Measurements from ENCODE around the gene VWA8.
A peak's percentile ranks its signal among the peaks of the same experiment; 100 is the strongest.

Gene VWA8

DNA sequence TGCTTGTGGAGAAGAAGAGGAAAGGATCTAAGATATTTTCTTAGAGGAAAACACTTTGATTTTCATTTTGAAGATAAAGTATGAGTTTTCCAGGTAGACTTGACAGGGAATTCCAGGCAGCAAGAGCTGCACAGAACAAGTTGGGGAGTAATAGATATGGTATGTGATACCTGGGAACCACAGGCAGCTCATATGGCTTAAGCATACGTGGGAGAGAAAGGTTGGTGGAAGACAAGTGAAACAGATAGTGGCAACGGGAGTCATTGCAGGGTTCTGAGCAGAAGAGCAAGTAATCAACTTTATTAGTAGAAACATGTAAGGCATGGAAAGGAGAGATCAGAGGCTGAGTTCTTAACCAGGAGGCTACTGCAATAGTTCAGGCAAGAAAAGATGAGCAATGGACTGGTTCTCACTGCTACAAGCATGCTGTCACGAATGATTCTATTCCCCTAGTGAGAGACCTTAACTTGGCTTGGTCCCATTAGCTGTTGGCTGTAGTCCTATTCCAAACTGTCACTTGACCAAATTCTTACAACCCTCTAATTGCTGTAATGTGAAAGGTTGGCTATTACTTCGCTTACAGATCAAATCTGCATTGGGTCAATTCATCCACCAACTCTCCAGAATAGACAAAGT lies 217.9 kb downstream of the VWA8 start:
- DNase-seq (ENCODE audit: low read depth): no peak

DNA sequence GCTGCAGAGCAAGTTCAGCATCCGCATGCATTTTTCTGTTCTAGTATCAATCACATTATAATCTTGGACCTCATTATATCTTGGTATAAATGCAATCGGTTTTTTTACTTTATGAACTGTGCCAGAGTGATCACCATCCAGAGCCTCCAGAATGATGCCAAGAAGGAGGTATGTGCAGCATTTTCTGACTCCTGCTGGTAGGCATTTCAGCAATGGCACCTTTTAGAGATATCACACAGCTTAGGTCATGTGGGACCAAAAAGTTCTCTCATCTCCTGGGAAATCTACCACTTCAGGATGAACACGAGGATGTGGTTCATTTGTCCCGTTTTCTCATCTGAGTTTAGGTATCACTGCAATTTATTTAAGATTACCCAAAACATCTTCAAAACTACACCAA lies 220.4 kb downstream of the VWA8 start:
- no peak for DNase-seq (ENCODE audit: low read depth)

DNA sequence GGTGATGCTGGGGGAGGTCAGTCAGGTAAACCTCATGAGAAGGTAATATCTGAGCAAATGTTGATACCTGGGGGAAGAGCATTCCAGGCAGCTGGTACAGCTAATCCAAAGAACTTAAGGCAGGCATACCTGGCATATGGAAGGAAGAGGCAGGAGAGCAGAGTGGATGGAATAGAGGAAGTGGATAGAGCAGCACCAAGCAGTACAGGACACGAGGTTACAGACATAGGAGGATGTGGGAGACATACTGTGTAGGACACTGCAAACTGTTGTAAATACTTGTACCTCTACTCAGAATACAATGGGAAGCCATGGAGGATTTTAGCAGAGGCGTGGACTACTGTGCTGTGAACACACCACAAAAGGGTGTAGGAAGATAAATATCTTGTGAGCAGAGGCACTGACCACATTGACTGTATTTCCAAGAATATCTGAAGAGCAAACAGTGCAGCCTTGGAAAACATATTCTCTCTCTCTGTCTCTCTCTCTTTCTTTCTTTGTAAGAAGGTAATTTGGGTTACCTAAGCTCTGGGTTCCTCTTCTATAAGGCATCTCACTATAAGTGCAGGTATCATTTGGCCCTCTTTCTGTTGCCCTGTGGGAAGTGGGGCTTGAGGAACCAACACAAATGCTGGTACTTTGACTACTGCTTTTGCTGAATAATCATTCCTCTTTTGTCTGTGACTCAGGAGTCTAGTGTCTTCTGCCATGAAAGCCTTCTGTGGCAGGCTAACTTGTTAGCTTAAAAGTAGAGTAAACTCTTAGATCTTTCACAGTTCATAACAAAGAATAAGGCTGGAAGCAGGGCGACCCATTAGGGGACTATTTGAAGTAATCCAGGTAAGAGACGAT lies 238.0 kb downstream of the VWA8 start:
- DNase-seq (ENCODE audit: low read depth): no peak

DNA sequence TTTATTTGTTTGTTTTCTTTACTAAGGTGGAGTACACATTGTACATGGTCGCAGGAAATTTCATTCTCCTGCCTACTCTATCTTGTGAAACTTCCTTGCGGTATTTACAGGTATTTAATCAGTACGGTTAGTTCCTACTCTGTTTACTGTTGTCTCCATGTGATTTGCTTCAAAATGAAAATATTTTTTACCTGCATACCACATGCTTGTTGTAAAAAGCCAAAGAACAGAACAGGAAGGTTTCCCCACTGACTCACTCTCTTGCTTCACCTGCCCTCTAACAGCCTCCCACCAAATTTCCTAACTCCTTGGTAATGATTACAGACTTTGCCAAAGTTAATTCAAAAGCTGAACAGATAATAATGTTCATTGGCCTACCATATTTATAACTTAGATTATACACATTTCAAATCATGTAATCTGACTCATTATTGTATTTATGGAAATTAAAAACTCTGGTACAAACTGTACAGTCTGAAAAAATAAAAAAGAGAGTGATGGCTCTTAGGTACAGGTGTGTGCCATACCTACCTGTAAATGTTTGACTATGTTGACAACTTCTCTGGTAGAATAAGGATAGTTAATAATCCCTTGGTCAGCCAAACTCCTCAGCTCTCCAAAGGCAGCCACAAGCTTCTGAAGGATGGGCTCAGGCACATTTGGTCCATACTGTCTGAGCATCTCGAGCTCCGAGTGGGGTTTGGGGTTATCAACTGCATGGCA lies 239.9 kb downstream of the VWA8 start:
- DNase-seq (ENCODE audit: low read depth): no peak

DNA sequence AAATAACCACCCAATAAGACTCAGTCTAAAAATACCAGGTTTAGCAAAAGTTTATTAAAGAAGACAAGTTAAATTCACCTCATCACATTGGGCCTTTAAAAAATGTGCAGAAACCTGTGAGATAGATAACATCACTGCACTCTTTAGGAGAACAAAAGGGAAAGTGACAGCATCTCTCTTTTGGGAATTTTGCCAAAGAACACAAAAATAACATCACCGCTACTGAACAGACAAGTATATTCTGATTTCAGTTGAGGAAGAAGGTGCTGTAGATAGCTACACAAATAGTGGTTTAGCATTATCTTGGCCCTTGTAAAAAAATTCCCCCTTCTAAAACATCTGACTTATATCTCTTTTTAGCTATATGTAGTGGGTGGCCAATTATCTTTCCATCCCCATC lies 244.7 kb downstream of the VWA8 start:
- DNase-seq (ENCODE audit: low read depth): no peak

DNA sequence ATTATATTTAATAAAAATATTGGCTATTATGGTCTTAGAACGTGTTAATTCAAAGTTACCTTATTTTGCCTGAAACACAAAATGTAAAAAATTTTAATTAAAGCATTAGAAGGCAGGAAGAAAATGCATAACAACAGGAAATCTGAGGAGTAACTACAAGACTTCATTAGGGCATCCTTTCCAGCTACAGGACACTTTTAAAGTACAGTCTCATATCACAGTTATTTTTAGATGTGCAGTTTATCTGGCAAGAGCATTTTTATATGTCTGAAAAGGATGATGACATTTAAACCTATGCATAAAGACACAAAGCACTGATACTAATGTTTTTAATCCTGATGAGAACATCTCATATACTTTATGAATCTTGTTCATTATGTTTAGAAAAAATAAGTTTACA lies 247.5 kb downstream of the VWA8 start:
- no peak for DNase-seq (ENCODE audit: low read depth)

DNA sequence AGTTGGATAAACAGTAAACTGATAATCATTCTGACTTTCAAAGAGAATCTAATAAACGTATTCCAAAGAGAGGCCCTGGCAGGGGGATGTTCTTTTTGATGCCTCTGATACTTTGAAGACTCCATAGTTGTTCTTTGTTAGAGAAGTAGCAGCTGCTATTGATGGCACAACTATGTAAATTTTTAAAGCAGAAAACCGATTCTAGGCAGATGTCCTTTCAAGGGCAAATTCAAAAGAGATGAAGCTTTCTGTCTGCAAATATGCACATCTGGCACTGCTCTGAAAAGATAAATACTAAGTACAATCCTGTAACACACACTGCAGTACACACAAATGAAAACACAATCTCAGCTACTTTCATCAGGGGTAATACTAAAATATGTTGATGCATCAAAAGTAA lies 250.1 kb downstream of the VWA8 start:
- no peak for DNase-seq (ENCODE audit: low read depth)

GRCh38 chr13:41709511-41709910 lies 251.4 kb downstream of the VWA8 start:
- no peak for DNase-seq (ENCODE audit: low read depth)

- DNase-seq (ENCODE audit: low read depth): no peak
Observed at GRCh38 chr13:41708713-41709112, 252.2 kb downstream of the VWA8 start.

DNA sequence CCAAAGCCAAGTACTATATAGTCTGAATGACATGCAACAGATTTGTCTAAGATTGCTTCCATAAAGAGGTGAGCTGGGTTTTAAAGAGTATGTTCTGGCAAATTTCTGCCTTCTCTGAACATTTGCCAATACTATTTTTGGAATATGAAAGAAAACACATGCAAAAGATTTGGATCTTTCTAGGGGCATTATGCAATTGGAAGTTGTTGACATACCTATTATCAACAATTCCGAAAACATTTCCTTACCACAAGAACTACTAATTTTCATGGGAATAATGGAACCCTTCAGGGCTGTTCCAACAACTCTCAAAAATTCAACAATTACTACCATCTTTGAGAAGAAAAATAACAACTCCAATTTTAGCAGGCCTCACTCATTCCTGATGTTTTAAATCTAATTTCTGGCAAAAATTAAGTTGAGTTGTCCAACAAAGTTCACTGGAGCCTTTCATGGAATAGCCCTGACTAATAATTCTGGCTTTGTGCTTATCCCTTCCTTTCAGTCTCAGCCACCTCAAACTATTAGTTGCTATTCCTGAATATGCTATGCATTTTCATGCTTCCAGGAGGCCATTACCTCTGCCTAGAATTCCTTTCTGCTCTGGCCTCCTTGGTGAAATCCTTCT lies 253.6 kb downstream of the VWA8 start:
- DNase-seq (ENCODE audit: low read depth): no peak

- no peak for DNase-seq (ENCODE audit: low read depth)
Observed at GRCh38 chr13:41706152-41706551, 254.8 kb downstream of the VWA8 start.

GRCh38 chr13:41702540-41702939 lies 258.4 kb downstream of the VWA8 start:
- DNase-seq (ENCODE audit: low read depth): no peak

GRCh38 chr13:41701676-41702075 lies 259.2 kb downstream of the VWA8 start:
- DNase-seq (ENCODE audit: low read depth): no peak

DNA sequence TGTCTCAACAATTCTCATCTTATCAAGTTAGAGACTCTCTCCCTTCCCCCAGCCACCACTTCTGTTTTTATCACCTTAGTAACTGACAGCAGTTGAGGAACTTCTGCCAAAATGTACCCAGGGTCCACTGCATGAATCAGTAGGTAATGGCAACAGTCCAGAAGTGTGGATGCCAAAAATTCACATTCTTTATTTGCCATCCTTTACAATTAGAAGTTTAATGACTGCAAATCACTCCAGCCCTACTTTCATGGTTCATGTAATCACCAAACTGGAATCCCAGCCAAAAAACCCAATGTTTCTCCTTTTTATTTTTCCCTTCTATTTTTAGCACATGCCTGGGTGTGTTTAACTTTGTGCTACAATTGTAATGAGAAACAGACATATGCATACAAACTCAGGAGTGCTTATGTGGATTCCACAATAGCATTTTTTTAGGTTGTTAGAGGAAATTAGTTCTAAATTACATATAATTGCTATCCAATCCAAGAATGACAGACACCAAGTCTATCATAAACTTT lies 260.1 kb downstream of the VWA8 start:
- DNase-seq (ENCODE audit: low read depth): peak; percentile 14

DNA sequence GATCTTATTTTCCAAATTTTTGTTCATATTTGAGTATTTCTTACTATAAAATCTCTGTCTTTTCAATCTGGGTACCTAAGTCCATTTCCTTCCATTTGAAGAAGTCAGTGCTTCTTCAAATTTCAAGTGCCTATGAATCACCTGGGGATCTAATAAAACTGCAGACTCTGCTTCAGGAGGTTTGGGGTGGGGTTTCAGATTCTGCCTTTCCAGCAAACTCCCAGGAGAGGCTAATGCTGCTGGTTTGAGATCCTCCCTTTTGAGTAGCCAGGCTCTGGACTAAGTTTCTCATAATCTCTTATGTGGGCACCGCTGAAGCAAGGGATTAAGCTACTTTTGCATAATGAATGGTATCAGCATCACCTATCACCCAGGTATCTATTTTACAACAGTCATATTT lies 261.1 kb downstream of the VWA8 start:
- no peak for DNase-seq (ENCODE audit: low read depth)

GRCh38 chr13:41697578-41697977 lies 263.3 kb downstream of the VWA8 start:
- DNase-seq (ENCODE audit: low read depth): no peak

GRCh38 chr13:41696163-41697003 lies 264.5 kb downstream of the VWA8 start:
- DNase-seq (ENCODE audit: low read depth): peak; percentile 50

- peak; percentile 72 for DNase-seq (ENCODE audit: low read depth)
Observed at GRCh38 chr13:41694545-41695301, 266.2 kb downstream of the VWA8 start.

DNA sequence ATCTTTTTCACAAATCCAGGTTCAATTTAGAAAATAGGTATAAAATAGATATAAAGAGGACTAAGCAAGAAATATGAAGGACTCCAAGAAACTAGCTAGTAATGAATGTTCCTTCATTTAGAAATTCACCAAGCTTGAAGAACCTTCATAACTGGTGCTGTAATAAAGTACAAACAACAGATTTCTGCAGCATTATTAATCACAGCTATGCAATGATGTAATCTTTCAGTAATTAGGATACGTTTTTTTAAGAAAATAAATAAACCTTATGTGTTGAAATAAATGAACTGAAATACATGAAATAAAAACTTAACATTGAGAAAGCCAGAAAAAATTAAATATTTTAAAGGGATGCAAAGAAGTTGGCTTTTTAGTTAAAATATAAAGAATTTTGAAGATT lies 267.5 kb downstream of the VWA8 start:
- no peak for DNase-seq (ENCODE audit: low read depth)

GRCh38 chr13:41691274-41691673 lies 269.6 kb downstream of the VWA8 start:
- DNase-seq (ENCODE audit: low read depth): no peak

DNA sequence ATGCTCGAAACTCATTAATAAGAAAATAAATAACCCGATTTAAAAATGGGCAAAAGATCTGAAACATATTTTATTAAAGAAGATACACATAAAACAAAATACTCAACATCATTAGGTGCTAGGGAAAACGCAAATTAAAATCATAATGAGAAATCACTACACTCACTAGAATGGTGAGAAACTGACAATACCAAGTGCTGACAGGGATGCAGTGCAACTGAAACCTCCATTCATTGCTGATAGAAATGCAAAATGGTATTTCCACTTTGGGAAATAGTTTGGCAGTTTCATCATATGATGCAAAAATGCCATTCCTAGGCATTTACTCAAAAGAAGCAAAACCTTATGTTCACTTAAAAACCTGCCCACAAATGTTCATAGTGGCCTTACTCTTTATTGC lies 278.1 kb downstream of the VWA8 start:
- no peak for DNase-seq (ENCODE audit: low read depth)
